ENCODE measurements around the gene CPM. TPM values are rescaled to one million over a fixed set of nuclear protein-coding genes. Genes with fewer than 3 reads are reported as not detected.

CPM gene
- polyA plus RNA-seq, 1 donor (not counting 4 experiments of a cell fraction or from before 2014, with no cell fraction given): 2.5 TPM

GRCh38 chr12:68943848-68944247, 10.9 kb upstream of the CPM start:
- no peaks in the 10 kb centered on the region for H3K79me2 ChIP-seq (ENCODE audit: control insufficient read depth, insufficient read depth, low read length)
- H3K9me3 ChIP-seq (ENCODE audit: control insufficient read depth, low read depth, low read length): no peaks in the 10 kb centered on the region
- no peaks in the 10 kb centered on the region for H3K4me1 ChIP-seq (ENCODE audit: control insufficient read depth, extremely low read depth, insufficient read depth, low read length)
- DNase-seq (ENCODE audit: low read depth, low spot score): no peak
- H3K9me1 ChIP-seq (ENCODE audit: control insufficient read depth, extremely low read depth, insufficient read depth, low read length): no peaks in the 10 kb centered on the region
- H3K27me3 ChIP-seq (ENCODE audit: control insufficient read depth, extremely low read depth, insufficient read depth, low read length): no peaks in the 10 kb centered on the region
- no peak overlapping the region for H3K9ac ChIP-seq (ENCODE audit: control insufficient read depth, extremely low read depth, insufficient read depth, low read length)
- no peak overlapping the region for H3K27ac ChIP-seq (ENCODE audit: control insufficient read depth, insufficient read depth, low read length)
- no peak overlapping the region for H3K4me2 ChIP-seq (ENCODE audit: control insufficient read depth, extremely low read depth, insufficient read depth, low read depth, low read length)
- no peaks in the 10 kb centered on the region for H3K36me3 ChIP-seq (ENCODE audit: control insufficient read depth in 2 of 2, extremely low read depth in 1 of 2, insufficient read depth in 2 of 2, low read length in 2 of 2)
- H2AFZ ChIP-seq (ENCODE audit: control insufficient read depth, low read length): no peak overlapping the region
- TF ChIP-seq, protein P1, sequence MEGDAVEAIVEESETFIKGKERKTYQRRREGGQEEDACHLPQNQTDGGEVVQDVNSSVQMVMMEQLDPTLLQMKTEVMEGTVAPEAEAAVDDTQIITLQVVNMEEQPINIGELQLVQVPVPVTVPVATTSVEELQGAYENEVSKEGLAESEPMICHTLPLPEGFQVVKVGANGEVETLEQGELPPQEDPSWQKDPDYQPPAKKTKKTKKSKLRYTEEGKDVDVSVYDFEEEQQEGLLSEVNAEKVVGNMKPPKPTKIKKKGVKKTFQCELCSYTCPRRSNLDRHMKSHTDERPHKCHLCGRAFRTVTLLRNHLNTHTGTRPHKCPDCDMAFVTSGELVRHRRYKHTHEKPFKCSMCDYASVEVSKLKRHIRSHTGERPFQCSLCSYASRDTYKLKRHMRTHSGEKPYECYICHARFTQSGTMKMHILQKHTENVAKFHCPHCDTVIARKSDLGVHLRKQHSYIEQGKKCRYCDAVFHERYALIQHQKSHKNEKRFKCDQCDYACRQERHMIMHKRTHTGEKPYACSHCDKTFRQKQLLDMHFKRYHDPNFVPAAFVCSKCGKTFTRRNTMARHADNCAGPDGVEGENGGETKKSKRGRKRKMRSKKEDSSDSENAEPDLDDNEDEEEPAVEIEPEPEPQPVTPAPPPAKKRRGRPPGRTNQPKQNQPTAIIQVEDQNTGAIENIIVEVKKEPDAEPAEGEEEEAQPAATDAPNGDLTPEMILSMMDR (optimal IDR thresholded peaks at IDR 0.05 in 1 of 3, IDR thresholded peaks at IDR 0.05 in 1 of 3, conservative IDR thresholded peaks at IDR 0.05 in 1 of 3; ENCODE audit: extremely low read depth in 1 of 3, insufficient read depth in 2 of 3, low read length in 3 of 3): no peak
- no peak for TF ChIP-seq EZH2 (IDR thresholded peaks at IDR 0.05; ENCODE audit: low read length)
- dilution Hi-C loops (cut with MboI; ENCODE audit: extremely low pct_ligation_motif_present, low sequenced_read_pairs): no loop called here
- no peak overlapping the region for H3K4me3 ChIP-seq (ENCODE audit: control insufficient read depth in 2 of 3, extremely low read depth in 1 of 3, insufficient read depth in 2 of 3, low read depth in 1 of 3, low read length in 3 of 3)
- no peaks in the 10 kb centered on the region for H4K20me1 ChIP-seq (ENCODE audit: control insufficient read depth, extremely low read depth, insufficient read depth, low read length)
- FAIRE-seq: no peak

DNA sequence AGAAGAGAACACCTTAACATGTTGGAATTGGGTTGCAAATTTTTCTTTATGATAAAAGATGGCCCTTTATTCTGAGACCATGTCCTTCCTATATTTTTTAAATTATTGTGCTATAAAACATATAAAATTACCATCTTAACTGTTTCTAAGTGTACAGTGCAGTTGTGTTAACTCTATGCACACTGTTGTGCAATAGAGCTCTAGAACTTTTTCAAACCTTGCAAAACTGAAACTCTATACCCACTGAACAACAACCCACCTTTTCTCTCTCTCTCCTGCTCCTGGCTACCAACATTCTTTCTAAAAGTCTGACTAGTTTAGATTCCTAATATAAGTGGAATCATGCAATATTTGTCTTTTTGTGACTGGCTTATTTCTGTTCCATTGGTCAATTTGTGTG, 7.8 kb upstream of the CPM start:
- Histone ChIP-seq H3K4me2 (ENCODE audit: control insufficient read depth, extremely low read depth, insufficient read depth, low read depth, low read length) (no peak overlapping the region), H4K20me1 (ENCODE audit: control insufficient read depth, extremely low read depth, insufficient read depth, low read length) (no peaks in the 10 kb centered on the region), H3K27ac (ENCODE audit: control insufficient read depth, insufficient read depth, low read length) (no peak overlapping the region), H3K9me1 (ENCODE audit: control insufficient read depth, extremely low read depth, insufficient read depth, low read length) (no peaks in the 10 kb centered on the region), H3K4me1 (ENCODE audit: control insufficient read depth, extremely low read depth, insufficient read depth, low read length) (no peaks in the 10 kb centered on the region), H3K27me3 (ENCODE audit: control insufficient read depth, extremely low read depth, insufficient read depth, low read length) (no peaks in the 10 kb centered on the region), H3K79me2 (ENCODE audit: control insufficient read depth, insufficient read depth, low read length) (no peaks in the 10 kb centered on the region), H2AFZ (ENCODE audit: control insufficient read depth, low read length) (no peak overlapping the region), H3K4me3 (ENCODE audit: control insufficient read depth in 2 of 3, extremely low read depth in 1 of 3, insufficient read depth in 2 of 3, low read depth in 1 of 3, low read length in 3 of 3) (no peak overlapping the region), H3K9ac (ENCODE audit: control insufficient read depth, extremely low read depth, insufficient read depth, low read length) (no peak overlapping the region), H3K36me3 (ENCODE audit: control insufficient read depth in 2 of 2, extremely low read depth in 1 of 2, insufficient read depth in 2 of 2, low read length in 2 of 2) (no peaks in the 10 kb centered on the region), H3K9me3 (ENCODE audit: control insufficient read depth, low read depth, low read length) (no peaks in the 10 kb centered on the region)
- TF ChIP-seq, protein P1 (optimal IDR thresholded peaks at IDR 0.05 in 1 of 3, IDR thresholded peaks at IDR 0.05 in 1 of 3, conservative IDR thresholded peaks at IDR 0.05 in 1 of 3; ENCODE audit: extremely low read depth in 1 of 3, insufficient read depth in 2 of 3, low read length in 3 of 3): no peak
- TF ChIP-seq EZH2 (IDR thresholded peaks at IDR 0.05; ENCODE audit: low read length): no peak
- dilution Hi-C loops (cut with MboI; ENCODE audit: extremely low pct_ligation_motif_present, low sequenced_read_pairs): no loop called here
- FAIRE-seq (no peak), DNase-seq (ENCODE audit: low read depth, low spot score) (no peak)

All from keratinocyte (primary cell).